SK-N-MC (cell line): ENCODE data around the gene PTOV1.

Experiments used
- EZH2 ChIP-seq: fragments of 200-600 bp; sonication (generic); IDR thresholded peaks from one replicate; pipeline ENCODE4 v1.6.1; 2017; ENCODE audit warnings: antibody characterized with exemption
- POLR2AphosphoS5 ChIP-seq: IDR thresholded peaks from 2 replicates; pipeline ENCODE4 v1.6.1; 2012; ENCODE audit warnings: mild to moderate bottlenecking, low read depth, low read length, borderline replicate concordance

- TF ChIP-seq EZH2 (no peak), POLR2AphosphoS5 (no peak)
Measured at GRCh38 chr19:49853852-49854377, 3.0 kb downstream of the PTOV1 start.
